Endothelial cell of umbilical vein (primary cell): ENCODE data around the gene ABR. TPM values are rescaled to one million over a fixed set of nuclear protein-coding genes. Genes with fewer than 3 reads are reported as not detected.

Experiments
- BruUV-seq: library from RNA; stranded (reverse); fragments of 400-500 nt; replicated peaks from 2 replicates; lab custom pipeline; 2021; lab: Mats Ljungman, UMichigan
- CTCF ChIA-PET: fragments of 300-600, 350-600 bp; sonication (Branson Sonifier 250); formaldehyde crosslinking; loops from one replicate; lab custom pipeline; 2021; ENCODE audit warnings: antibody characterized with exemption, inconsistent platforms; lab: Charles Lee
- POLR2A ChIA-PET: fragments of 300-600, 350-600 bp; sonication (Branson Sonifier 250); formaldehyde crosslinking; loops from one replicate; lab custom pipeline; 2021; ENCODE audit warnings: antibody characterized with exemption, inconsistent platforms; lab: Charles Lee
- DNase-seq: peaks from one replicate; pipeline ENCODE4 v3.0.0-alpha.2; 2011; ENCODE audit warnings: low read depth, low spot score
- FAIRE-seq: peaks from 2 replicates; lab custom pipeline; 2011; peaks lifted over from hg19 to GRCh38; lab: Jason Lieb, UNC
- H2AFZ ChIP-seq: 2 replicates; pipeline ENCODE4 v1.6.0; 2012; ENCODE audit warnings: low read depth, low read length, control low read depth, inconsistent platforms
- H3K27ac ChIP-seq: 2 replicates; pipeline ENCODE4 v1.5.1; 2011; ENCODE audit warnings: low read depth, mild to moderate bottlenecking, control low read depth, low read length, moderate library complexity; ENCODE audit not compliant: insufficient read depth
- H3K27me3 ChIP-seq, 2 experiments: 2 replicates each; pipeline versions ENCODE4 v1.6.0 to v1.6.1; 2011; ENCODE audit warnings: low read length in 2 of 2, mixed read lengths in 1 of 2; ENCODE audit not compliant: control insufficient read depth in 2 of 2, insufficient read depth in 2 of 2
- H3K36me3 ChIP-seq, 2 experiments: 2 replicates in 1 of 2; 3 replicates in 1 of 2; pipeline ENCODE4 v1.5.1; 2011; ENCODE audit warnings: low read length in 2 of 2, mild to moderate bottlenecking in 1 of 2, moderate library complexity in 1 of 2; ENCODE audit not compliant: control insufficient read depth in 2 of 2, insufficient read depth in 2 of 2; ENCODE audit errors: extremely low read depth in 1 of 2
- H3K4me1 ChIP-seq: 3 replicates; pipeline ENCODE4 v1.5.1; 2011; ENCODE audit warnings: mild to moderate bottlenecking, low read length; ENCODE audit not compliant: control insufficient read depth, insufficient read depth; ENCODE audit errors: extremely low read depth
- H3K4me2 ChIP-seq: 2 replicates; pipeline ENCODE4 v1.6.1; 2011; ENCODE audit warnings: low read length, control low read depth, mixed read lengths; ENCODE audit not compliant: insufficient read depth
- H3K4me3 ChIP-seq, 3 experiments: fragments of 200-600 bp in 1 of 3; sonication (generic), shearing (Covaris generic) in 1 of 3; replicated peaks in 1 of 3; 2 replicates each; pipeline ENCODE4 v1.5.1; 2011 to 2016; ENCODE audit warnings: control low read depth in 3 of 3, low read length in 3 of 3, mild to moderate bottlenecking in 2 of 3, inconsistent platforms in 1 of 3, low read depth in 1 of 3, moderate library complexity in 1 of 3; ENCODE audit not compliant: insufficient read depth in 1 of 3
- H3K79me2 ChIP-seq: 2 replicates; pipeline ENCODE4 v1.6.0; 2012; ENCODE audit warnings: low read length, inconsistent platforms; ENCODE audit not compliant: control insufficient read depth, insufficient read depth
- H3K9ac ChIP-seq: replicated peaks from 2 replicates; pipeline ENCODE3; 2011; ENCODE audit warnings: low read length, control low read depth; ENCODE audit not compliant: insufficient read depth; ENCODE audit errors: extremely low read depth
- H3K9me1 ChIP-seq: replicated peaks from 3 replicates; pipeline ENCODE4 v1.6.0; 2011; ENCODE audit warnings: mild to moderate bottlenecking, low read length; ENCODE audit not compliant: control insufficient read depth, insufficient read depth; ENCODE audit errors: extremely low read depth
- H3K9me3 ChIP-seq: replicated peaks from 2 replicates; pipeline ENCODE4 v1.5.1; 2012; ENCODE audit warnings: low read length, inconsistent platforms; ENCODE audit not compliant: control insufficient read depth, insufficient read depth
- H4K20me1 ChIP-seq: replicated peaks from 2 replicates; pipeline ENCODE3; 2011; ENCODE audit warnings: mild to moderate bottlenecking, low read length; ENCODE audit not compliant: control insufficient read depth, insufficient read depth; ENCODE audit errors: extremely low read depth
- EZH2 ChIP-seq: IDR thresholded peaks from 2 replicates; pipeline ENCODE4 v1.6.1; 2012; ENCODE audit warnings: borderline replicate concordance, low read depth, mild to moderate bottlenecking, moderate library complexity, low read length, inconsistent platforms; ENCODE audit not compliant: severe bottlenecking
- GATA2 ChIP-seq: IDR thresholded peaks from 2 replicates; pipeline ENCODE4 v1.7.0; 2011; ENCODE audit warnings: low read depth, mild to moderate bottlenecking, moderate library complexity, mixed read lengths, low read length; ENCODE audit not compliant: insufficient read length, insufficient read depth
- JUN ChIP-seq: IDR thresholded peaks from 2 replicates; pipeline ENCODE4 v1.6.1; 2011; ENCODE audit warnings: borderline replicate concordance, low read depth; ENCODE audit not compliant: insufficient read length, insufficient read depth
- MYC ChIP-seq: IDR thresholded peaks from one replicate; pipeline ENCODE4 v1.6.1; 2011; ENCODE audit warnings: mild to moderate bottlenecking, low read depth, low read length
- POLR2A ChIP-seq: IDR thresholded peaks from 2 replicates; pipeline ENCODE4 v1.6.1; 2012; ENCODE audit warnings: low read depth, mild to moderate bottlenecking, control low read depth, low read length
- POLR2AphosphoS5 ChIP-seq: IDR thresholded peaks from 2 replicates; pipeline ENCODE4 v1.6.1; 2012; ENCODE audit warnings: low read depth, mild to moderate bottlenecking, control low read depth, low read length, moderate library complexity; ENCODE audit not compliant: insufficient read depth
- dilution Hi-C: fragments of 300-500 bp; cut with MboI; formaldehyde crosslinking; loops from one replicate; pipeline ENCODE4 v1.15.0; 2019; ENCODE audit warnings: low sequenced_read_pairs; ENCODE audit not compliant: extremely low pct_ligation_motif_present
- intact Hi-C: fragments of 100-400 bp; cut with micrococcal nuclease; formaldehyde crosslinking; loops from one replicate; pipeline ENCODE4 v1.10.0; 2022
- polyA plus RNA-seq, 4 experiments: library from polyadenylated mRNA; depleted of rRNA in 3 of 4; stranded (reverse) in 3 of 4; unstranded in 1 of 4; fragments of >200 nt; gene quantifications; 2 replicates each; pipeline versions ENCODE4 v1.2.1 to v1.2.3, GENCODE V29; 2011 to 2012; ENCODE audit warnings: missing spikeins in 1 of 4
- total RNA-seq: library from RNA; stranded (reverse); gene quantifications from 2 replicates; pipeline ENCODE4 v1.2.3, GENCODE V29; 2021
- TF ChIP-seq, protein P1 (sequence below): IDR thresholded peaks from 2 replicates; pipeline ENCODE4 v1.6.1; 2011; ENCODE audit not compliant: insufficient read depth, insufficient read length

ABR gene
- total and polyA plus RNA-seq, 2 donors (not counting 3 experiments of a cell fraction or from before 2014, with no cell fraction given): 83.5 to 96.8 TPM

GRCh38 chr17:1169221-1169928, 10.4 kb downstream of the ABR start:
- CTCF ChIA-PET: no interaction called here
- H3K4me1 ChIP-seq: peaks cover 17% of the 10 kb centered on the region
- H3K79me2 ChIP-seq: no peaks in the 10 kb centered on the region
- DNase-seq (no peak), FAIRE-seq (no peak)
- TF ChIP-seq EZH2 (no peak), JUN (no peak), POLR2AphosphoS5 (no peak), POLR2A (no peak), GATA2 (no peak), MYC (no peak)
- TF ChIP-seq, protein P1, sequence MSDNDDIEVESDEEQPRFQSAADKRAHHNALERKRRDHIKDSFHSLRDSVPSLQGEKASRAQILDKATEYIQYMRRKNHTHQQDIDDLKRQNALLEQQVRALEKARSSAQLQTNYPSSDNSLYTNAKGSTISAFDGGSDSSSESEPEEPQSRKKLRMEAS: no peak
- no peak overlapping the region for H2AFZ ChIP-seq
- H3K4me3 ChIP-seq: no peak overlapping the region
- no peaks in the 10 kb centered on the region for H4K20me1 ChIP-seq
- no peak overlapping the region for H3K27ac ChIP-seq
- H3K4me2 ChIP-seq: no peak overlapping the region
- dilution Hi-C loops: no loop called here
- H3K9me3 ChIP-seq: no peaks in the 10 kb centered on the region
- H3K9ac ChIP-seq: no peak overlapping the region
- intact Hi-C loops: no loop called here
- POLR2A ChIA-PET: no interaction called here
- H3K9me1 ChIP-seq: no peaks in the 10 kb centered on the region
- no peaks in the 10 kb centered on the region for H3K27me3 ChIP-seq
- no peaks in the 10 kb centered on the region for H3K36me3 ChIP-seq
- BruUV-seq: no TSS peak
